ENCODE results near the gene CACNA1S. TPM values are rescaled to one million over a fixed set of nuclear protein-coding genes. Genes with fewer than 3 reads are reported as not detected.

Gene CACNA1S
- total RNA-seq, 1 experiment from 2014 or later: not detected

- intact Hi-C loops (cut with micrococcal nuclease; ENCODE audit: unreplicated experiment): no loop called here
- Histone ChIP-seq H3K4me3 (ENCODE audit: low read depth, low read length, poor library complexity, severe bottlenecking) (no peak overlapping the region), H3K4me1 (ENCODE audit: insufficient read depth, low read length, poor library complexity, severe bottlenecking) (peaks cover 5% of the 10 kb centered on the region), H3K27me3 (replicated peaks; ENCODE audit: insufficient read depth, low read depth, low read length, poor library complexity) (no peaks in the 10 kb centered on the region), H3K36me3 (ENCODE audit: insufficient read depth, low read length, poor library complexity, severe bottlenecking) (peaks cover 11% of the 10 kb centered on the region), H3K9me3 (ENCODE audit: low read depth, low read length, poor library complexity, severe bottlenecking) (no peaks in the 10 kb centered on the region), H3K27ac (ENCODE audit: low read depth, low read length, poor library complexity, severe bottlenecking) (no peak overlapping the region)
- no TSS peak for BruUV-seq (replicated peaks)
- ChIA-PET CTCF (no interaction called here), POLR2A (ENCODE audit: low non-redundant PET) (no interaction called here)
- DNase-seq (ENCODE audit: low spot score): no peak
- TF ChIP-seq CTCF (conservative IDR thresholded peaks at IDR 0.05; ENCODE audit: low read depth, low read length) (no peak), EZH2 (IDR thresholded peaks at IDR 0.05; ENCODE audit: borderline replicate concordance, low read depth, low read length, poor library complexity, severe bottlenecking) (no peak)
Observed at GRCh38 chr1:201136355-201137023, 24.3 kb upstream of the CACNA1S start.

- peaks cover 4% of the 10 kb centered on the region for H3K36me3 ChIP-seq (ENCODE audit: insufficient read depth, low read length, poor library complexity, severe bottlenecking)
- no peak for TF ChIP-seq CTCF (conservative IDR thresholded peaks at IDR 0.05; ENCODE audit: low read depth, low read length)
- no peak for TF ChIP-seq EZH2 (IDR thresholded peaks at IDR 0.05; ENCODE audit: borderline replicate concordance, low read depth, low read length, poor library complexity, severe bottlenecking)
- no peaks in the 10 kb centered on the region for H3K4me1 ChIP-seq (ENCODE audit: insufficient read depth, low read length, poor library complexity, severe bottlenecking)
- no peaks in the 10 kb centered on the region for H3K9me3 ChIP-seq (ENCODE audit: low read depth, low read length, poor library complexity, severe bottlenecking)
- H3K27ac ChIP-seq (ENCODE audit: low read depth, low read length, poor library complexity, severe bottlenecking): no peak overlapping the region
- no peaks in the 10 kb centered on the region for H3K27me3 ChIP-seq (replicated peaks; ENCODE audit: insufficient read depth, low read depth, low read length, poor library complexity)
- no peak overlapping the region for H3K4me3 ChIP-seq (ENCODE audit: low read depth, low read length, poor library complexity, severe bottlenecking)
- CTCF ChIA-PET: no interaction called here
- POLR2A ChIA-PET (ENCODE audit: low non-redundant PET): no interaction called here
- BruUV-seq (replicated peaks): no TSS peak
- intact Hi-C loops (cut with micrococcal nuclease; ENCODE audit: unreplicated experiment): no loop called here
- DNase-seq (ENCODE audit: low spot score): no peak
Observed at GRCh38 chr1:201134405-201134804, 22.2 kb upstream of the CACNA1S start.

GRCh38 chr1:201131398-201131797 is 19.2 kb upstream of the CACNA1S start:
- BruUV-seq (replicated peaks): no TSS peak
- H3K4me1 ChIP-seq (ENCODE audit: insufficient read depth, low read length, poor library complexity, severe bottlenecking): no peaks in the 10 kb centered on the region
- intact Hi-C loops (cut with micrococcal nuclease; ENCODE audit: unreplicated experiment): no loop called here
- DNase-seq (ENCODE audit: low spot score): no peak
- H3K27me3 ChIP-seq (replicated peaks; ENCODE audit: insufficient read depth, low read depth, low read length, poor library complexity): no peaks in the 10 kb centered on the region
- ChIA-PET POLR2A (ENCODE audit: low non-redundant PET) (no interaction called here), CTCF (no interaction called here)
- peaks cover 4% of the 10 kb centered on the region for H3K36me3 ChIP-seq (ENCODE audit: insufficient read depth, low read length, poor library complexity, severe bottlenecking)
- H3K27ac ChIP-seq (ENCODE audit: low read depth, low read length, poor library complexity, severe bottlenecking): no peak overlapping the region
- no peaks in the 10 kb centered on the region for H3K9me3 ChIP-seq (ENCODE audit: low read depth, low read length, poor library complexity, severe bottlenecking)
- TF ChIP-seq CTCF (conservative IDR thresholded peaks at IDR 0.05; ENCODE audit: low read depth, low read length): no peak
- TF ChIP-seq EZH2 (IDR thresholded peaks at IDR 0.05; ENCODE audit: borderline replicate concordance, low read depth, low read length, poor library complexity, severe bottlenecking): no peak
- H3K4me3 ChIP-seq (ENCODE audit: low read depth, low read length, poor library complexity, severe bottlenecking): no peak overlapping the region

All from A673 (cell line).